ENCODE results near the gene ADAMTS6.

- TF ChIP-seq EZH2 (IDR thresholded peaks at IDR 0.05; ENCODE audit: borderline replicate concordance): no peak
- TF ChIP-seq, protein P1, sequence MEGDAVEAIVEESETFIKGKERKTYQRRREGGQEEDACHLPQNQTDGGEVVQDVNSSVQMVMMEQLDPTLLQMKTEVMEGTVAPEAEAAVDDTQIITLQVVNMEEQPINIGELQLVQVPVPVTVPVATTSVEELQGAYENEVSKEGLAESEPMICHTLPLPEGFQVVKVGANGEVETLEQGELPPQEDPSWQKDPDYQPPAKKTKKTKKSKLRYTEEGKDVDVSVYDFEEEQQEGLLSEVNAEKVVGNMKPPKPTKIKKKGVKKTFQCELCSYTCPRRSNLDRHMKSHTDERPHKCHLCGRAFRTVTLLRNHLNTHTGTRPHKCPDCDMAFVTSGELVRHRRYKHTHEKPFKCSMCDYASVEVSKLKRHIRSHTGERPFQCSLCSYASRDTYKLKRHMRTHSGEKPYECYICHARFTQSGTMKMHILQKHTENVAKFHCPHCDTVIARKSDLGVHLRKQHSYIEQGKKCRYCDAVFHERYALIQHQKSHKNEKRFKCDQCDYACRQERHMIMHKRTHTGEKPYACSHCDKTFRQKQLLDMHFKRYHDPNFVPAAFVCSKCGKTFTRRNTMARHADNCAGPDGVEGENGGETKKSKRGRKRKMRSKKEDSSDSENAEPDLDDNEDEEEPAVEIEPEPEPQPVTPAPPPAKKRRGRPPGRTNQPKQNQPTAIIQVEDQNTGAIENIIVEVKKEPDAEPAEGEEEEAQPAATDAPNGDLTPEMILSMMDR (IDR thresholded peaks at IDR 0.05; ENCODE audit: poor library complexity): no peak
- no peak for TF ChIP-seq EZH2phosphoT487 (IDR thresholded peaks at IDR 0.05; ENCODE audit: low read depth, severe bottlenecking, unreplicated experiment)
These were observed 35.0 kb downstream of the ADAMTS6 start for GRCh38 chr5:65446682-65447081.

Measured in hepatocyte (in vitro differentiated cells).